Ascending aorta (tissue), 2 donors: Measurements from ENCODE around the gene GRIK1. TPM values are rescaled to one million over a fixed set of nuclear protein-coding genes. Genes with fewer than 3 reads are reported as not detected.

Source experiments
- DNase-seq, 2 donors: peaks; one replicate each; pipeline ENCODE4 v3.0.0-alpha.2; 2019; ENCODE audit warnings: low spot score in 2 of 2
- H3K27ac ChIP-seq, 2 donors: fragments of 200-600 bp; sonication (generic); one replicate each; pipeline ENCODE4 v1.5.1; 2016 to 2017; ENCODE audit warnings: mild to moderate bottlenecking in 1 of 2
- H3K27me3 ChIP-seq: fragments of 200-600 bp; sonication (generic); one replicate; pipeline ENCODE4 v1.5.1; 2017
- H3K36me3 ChIP-seq, 2 donors: fragments of 200-600 bp; sonication (generic); one replicate each; pipeline ENCODE4 v1.5.1; 2016
- H3K4me1 ChIP-seq, 2 donors: fragments of 200-600 bp; sonication (generic); one replicate each; pipeline ENCODE4 v1.5.1; 2016 to 2017; ENCODE audit warnings: mild to moderate bottlenecking in 1 of 2
- H3K4me3 ChIP-seq, 2 donors: fragments of 200-600 bp; sonication (generic); one replicate each; pipeline ENCODE4 v1.5.1; 2016 to 2017; ENCODE audit warnings: mild to moderate bottlenecking in 1 of 2
- H3K9me3 ChIP-seq, 2 donors: fragments of 200-600 bp; sonication (generic); one replicate each; pipeline ENCODE4 v1.5.1; 2016
- CTCF ChIP-seq, 3 experiments: fragments of 200-600 bp in 2 of 3; fragments of 450-650 bp in 1 of 3; sonication (generic) in 2 of 3; IDR thresholded peaks; one replicate each; pipeline ENCODE4 v1.5.1; 2016 to 2019; ENCODE audit warnings: antibody characterized with exemption in 3 of 3, mild to moderate bottlenecking in 1 of 3, moderate library complexity in 1 of 3
- intact Hi-C: fragments of 100-400 bp; cut with DNase I; formaldehyde crosslinking; loops from one replicate; pipeline ENCODE4 v1.15.1; 2023
- total RNA-seq: library from RNA; depleted of rRNA; stranded (reverse); fragments of >200 nt; gene quantifications from one replicate; pipeline ENCODE4 v1.1.0, GENCODE V29; 2016

GRIK1 gene
- total RNA-seq, 1 donor from 2014 or later: not detected

- no peak overlapping the region for H3K27ac ChIP-seq
- no peaks in the 10 kb centered on the region for H3K9me3 ChIP-seq
- H3K36me3 ChIP-seq: no peaks in the 10 kb centered on the region
- intact Hi-C loops: no loop called here
- H3K4me1 ChIP-seq: no peaks in the 10 kb centered on the region
- TF ChIP-seq CTCF (IDR thresholded peaks at IDR 0.05): no peak
- DNase-seq: no peak
- no peaks in the 10 kb centered on the region for H3K27me3 ChIP-seq
- no peak overlapping the region for H3K4me3 ChIP-seq
These were observed 272.1 kb downstream of the GRIK1 start for GRCh38 chr21:29667651-29668050.

GRCh38 chr21:29664615-29665014 lies 275.2 kb downstream of the GRIK1 start:
- no peaks in the 10 kb centered on the region for H3K27me3 ChIP-seq
- no peak overlapping the region for H3K4me3 ChIP-seq
- no peaks in the 10 kb centered on the region for H3K36me3 ChIP-seq
- H3K27ac ChIP-seq: no peak overlapping the region
- no peak for DNase-seq
- no peaks in the 10 kb centered on the region for H3K9me3 ChIP-seq
- H3K4me1 ChIP-seq: no peaks in the 10 kb centered on the region
- TF ChIP-seq CTCF (IDR thresholded peaks at IDR 0.05): no peak
- intact Hi-C loops: no loop called here

- Histone ChIP-seq H3K4me3 (no peak overlapping the region), H3K9me3 (no peaks in the 10 kb centered on the region), H3K4me1 (no peaks in the 10 kb centered on the region), H3K36me3 (no peaks in the 10 kb centered on the region), H3K27me3 (no peaks in the 10 kb centered on the region), H3K27ac (no peak overlapping the region)
- intact Hi-C loops: no loop called here
- no peak for DNase-seq
- TF ChIP-seq CTCF (IDR thresholded peaks at IDR 0.05): no peak
These were observed 277.9 kb downstream of the GRIK1 start for GRCh38 chr21:29661672-29662442.

- H3K9me3 ChIP-seq: no peaks in the 10 kb centered on the region
- no peaks in the 10 kb centered on the region for H3K36me3 ChIP-seq
- no peak for TF ChIP-seq CTCF (IDR thresholded peaks at IDR 0.05)
- H3K27me3 ChIP-seq: no peaks in the 10 kb centered on the region
- no peak overlapping the region for H3K27ac ChIP-seq
- no peak overlapping the region for H3K4me3 ChIP-seq
- H3K4me1 ChIP-seq: no peaks in the 10 kb centered on the region
- no peak for DNase-seq
- intact Hi-C loops: no loop called here
These were observed 279.6 kb downstream of the GRIK1 start for GRCh38 chr21:29660047-29660720.

- no peak for TF ChIP-seq CTCF (IDR thresholded peaks at IDR 0.05)
- Histone ChIP-seq H3K4me3 (no peak overlapping the region), H3K9me3 (no peaks in the 10 kb centered on the region), H3K27ac (no peak overlapping the region), H3K27me3 (no peaks in the 10 kb centered on the region), H3K4me1 (no peaks in the 10 kb centered on the region), H3K36me3 (no peaks in the 10 kb centered on the region)
- DNase-seq: no peak
- intact Hi-C loops: no loop called here
These were observed 280.9 kb downstream of the GRIK1 start for GRCh38 chr21:29658934-29659203.
